HG03520 (cell line): Measurements from ENCODE around the gene MACC1.

ENCODE experiments used
- ATAC-seq: cut with Tn5 transposase; IDR thresholded peaks from one replicate; pipeline ENCODE4 v1.9.1; 2021; ENCODE audit warnings: mild to moderate bottlenecking, moderate library complexity; ENCODE audit not compliant: unreplicated experiment

The MACC1 gene, protein sequence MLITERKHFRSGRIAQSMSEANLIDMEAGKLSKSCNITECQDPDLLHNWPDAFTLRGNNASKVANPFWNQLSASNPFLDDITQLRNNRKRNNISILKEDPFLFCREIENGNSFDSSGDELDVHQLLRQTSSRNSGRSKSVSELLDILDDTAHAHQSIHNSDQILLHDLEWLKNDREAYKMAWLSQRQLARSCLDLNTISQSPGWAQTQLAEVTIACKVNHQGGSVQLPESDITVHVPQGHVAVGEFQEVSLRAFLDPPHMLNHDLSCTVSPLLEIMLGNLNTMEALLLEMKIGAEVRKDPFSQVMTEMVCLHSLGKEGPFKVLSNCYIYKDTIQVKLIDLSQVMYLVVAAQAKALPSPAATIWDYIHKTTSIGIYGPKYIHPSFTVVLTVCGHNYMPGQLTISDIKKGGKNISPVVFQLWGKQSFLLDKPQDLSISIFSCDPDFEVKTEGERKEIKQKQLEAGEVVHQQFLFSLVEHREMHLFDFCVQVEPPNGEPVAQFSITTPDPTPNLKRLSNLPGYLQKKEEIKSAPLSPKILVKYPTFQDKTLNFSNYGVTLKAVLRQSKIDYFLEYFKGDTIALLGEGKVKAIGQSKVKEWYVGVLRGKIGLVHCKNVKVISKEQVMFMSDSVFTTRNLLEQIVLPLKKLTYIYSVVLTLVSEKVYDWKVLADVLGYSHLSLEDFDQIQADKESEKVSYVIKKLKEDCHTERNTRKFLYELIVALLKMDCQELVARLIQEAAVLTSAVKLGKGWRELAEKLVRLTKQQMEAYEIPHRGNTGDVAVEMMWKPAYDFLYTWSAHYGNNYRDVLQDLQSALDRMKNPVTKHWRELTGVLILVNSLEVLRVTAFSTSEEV

DNA sequence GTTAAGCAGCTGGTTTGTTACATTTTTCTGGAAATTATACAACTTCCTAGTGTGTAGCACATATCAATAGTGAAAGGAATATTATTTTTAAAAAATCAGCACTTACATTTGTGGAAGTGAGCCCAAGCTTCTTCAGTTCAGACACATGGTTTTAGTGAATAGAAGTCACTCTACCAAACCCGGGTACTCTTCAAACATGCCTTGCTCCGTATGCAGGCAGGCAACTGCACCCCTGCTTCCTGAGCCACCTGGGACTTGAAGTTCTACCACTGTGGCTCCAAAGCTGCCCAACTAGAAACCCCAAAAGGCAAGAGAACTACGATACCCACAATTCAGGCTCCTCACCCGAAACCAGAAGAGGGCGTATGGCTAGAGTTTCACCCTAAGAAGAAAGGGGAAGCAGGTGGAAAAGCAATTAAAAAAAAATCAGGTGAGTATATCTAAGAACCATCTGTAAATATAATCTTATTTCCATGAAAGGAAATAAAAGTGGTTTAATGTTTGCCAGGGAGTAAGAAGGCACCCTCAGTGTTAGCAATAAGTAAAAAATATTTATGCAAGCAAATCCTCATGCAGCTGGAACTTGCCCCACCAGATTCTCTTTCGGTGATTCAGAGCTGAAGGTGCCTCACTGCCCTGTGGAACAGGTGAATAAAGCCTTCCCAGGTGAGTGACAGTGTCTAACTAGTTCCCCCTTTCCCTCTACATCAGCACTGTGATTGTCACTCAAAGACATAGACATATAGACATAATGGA is at the start of gene MACC1:
MACC1 (minus strand) TSS at position 192 of the 756 bp plus-strand sequence. CDS start 55,522 bp downstream, outside the sequence.
- ATAC-seq = peak; percentile 49

DNA sequence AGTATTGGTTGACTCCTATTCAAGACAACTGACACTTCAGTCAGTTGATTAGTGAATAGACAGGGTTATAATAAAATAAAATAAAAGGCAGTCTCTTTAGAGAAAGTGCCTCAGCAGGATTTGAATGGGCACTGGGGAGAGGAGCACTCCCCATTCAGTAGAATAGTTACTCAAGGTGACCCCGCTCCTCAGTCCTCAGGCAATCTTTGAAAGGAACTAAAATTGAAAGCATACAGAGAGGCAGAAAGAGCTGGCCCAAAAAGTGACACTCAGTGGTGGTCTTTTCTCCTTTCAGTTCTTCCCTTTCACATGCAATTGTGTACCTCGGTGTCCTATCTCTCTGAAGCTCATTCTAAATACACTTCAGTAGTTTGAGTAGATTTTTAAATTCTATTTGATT is 47.4 kb upstream of the MACC1 start:
- no peak for ATAC-seq

DNA sequence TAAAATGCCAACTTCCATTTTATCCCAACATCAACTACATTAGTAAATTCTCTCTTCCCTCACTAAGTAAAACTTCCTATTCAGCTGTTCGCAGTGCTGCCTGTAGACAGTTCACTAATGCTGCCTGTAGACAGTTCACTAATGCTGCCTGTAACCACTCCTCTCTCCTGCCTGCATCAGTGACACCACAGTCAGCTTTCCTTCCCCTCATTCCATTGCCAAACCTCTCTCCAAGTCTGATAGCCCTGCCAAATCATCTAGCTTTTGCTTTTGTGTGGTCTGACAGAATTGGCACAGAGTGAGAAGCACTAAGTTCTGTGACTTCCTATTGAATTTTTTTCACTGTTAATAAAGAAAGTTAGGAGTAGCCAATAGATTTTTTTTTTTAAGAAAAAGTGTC is 43.0 kb upstream of the MACC1 start:
- ATAC-seq = no peak

DNA sequence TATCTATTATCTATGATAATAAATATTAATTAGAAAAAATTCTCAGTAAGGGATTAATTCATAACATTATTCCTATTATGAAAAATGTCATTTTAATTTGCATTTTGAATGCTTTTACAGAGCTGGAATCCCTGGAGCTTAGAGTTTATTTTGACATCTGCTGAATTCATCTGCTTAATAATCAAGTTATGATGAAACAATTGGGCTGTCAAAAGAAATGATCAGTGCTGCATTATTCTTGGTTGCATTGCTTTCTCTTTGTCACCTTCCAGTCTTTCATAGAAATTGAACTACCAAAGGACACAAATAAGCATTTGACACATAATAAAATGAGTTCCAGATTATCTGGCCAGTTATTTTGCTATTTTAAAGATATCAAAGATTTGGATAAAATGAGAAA is 40.0 kb upstream of the MACC1 start:
- ATAC-seq = no peak

DNA sequence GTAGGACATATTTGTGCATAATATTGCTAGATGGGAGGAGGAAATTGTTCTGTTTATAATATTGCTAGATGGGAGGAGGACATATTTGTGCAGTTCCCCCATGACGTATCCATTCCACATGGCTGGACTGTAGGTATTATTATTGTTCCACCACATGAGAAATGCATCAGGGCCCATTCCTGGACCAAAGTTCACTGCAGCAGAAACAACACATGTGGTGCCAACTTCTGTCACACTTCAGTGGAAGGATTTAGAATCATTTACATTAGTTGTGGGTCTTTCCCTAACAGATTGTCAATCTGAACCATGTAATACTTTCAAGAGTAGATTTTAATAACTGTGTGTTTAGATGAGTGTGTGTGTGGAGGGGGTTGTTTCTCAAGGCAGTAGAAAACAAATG is 32.7 kb upstream of the MACC1 start:
- ATAC-seq = no peak

DNA sequence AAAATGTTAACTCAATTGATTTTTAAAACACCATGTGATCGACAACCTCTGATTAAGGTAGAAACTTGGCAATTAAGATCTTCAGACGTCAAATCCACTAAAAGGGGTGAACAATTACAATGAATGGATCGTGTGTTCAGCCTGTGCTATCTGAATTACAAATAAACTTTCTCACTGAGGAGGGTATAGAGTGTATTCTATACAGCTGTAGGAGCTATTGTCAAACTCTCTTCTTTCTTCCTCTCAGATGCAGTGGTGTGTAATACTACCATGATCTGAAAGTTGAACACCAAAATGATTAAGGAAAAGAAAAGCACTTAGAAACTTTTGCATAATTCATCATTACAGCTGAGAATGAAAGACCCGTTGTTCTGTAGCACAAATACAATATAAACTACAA is 32.2 kb upstream of the MACC1 start:
- ATAC-seq = no peak

DNA sequence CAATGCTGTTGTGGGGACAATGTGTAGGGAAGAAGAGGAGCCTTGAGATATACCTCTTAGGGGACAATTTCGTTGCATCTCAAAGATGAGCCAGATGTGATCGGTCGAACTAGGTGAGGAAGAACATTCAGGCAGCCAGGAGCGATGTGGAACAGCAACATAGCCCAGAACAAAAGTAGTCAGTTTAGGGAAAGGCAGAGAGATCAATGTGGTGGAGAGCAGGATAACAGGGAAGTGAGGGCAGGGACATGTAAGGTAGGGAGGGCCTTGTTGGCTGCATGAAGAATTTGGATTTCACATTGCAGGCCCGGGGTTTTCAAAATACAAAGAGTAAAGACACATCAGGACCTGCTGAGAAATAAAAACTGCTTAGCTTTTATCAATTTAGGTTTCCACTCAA is 29.1 kb upstream of the MACC1 start:
- ATAC-seq = no peak

DNA sequence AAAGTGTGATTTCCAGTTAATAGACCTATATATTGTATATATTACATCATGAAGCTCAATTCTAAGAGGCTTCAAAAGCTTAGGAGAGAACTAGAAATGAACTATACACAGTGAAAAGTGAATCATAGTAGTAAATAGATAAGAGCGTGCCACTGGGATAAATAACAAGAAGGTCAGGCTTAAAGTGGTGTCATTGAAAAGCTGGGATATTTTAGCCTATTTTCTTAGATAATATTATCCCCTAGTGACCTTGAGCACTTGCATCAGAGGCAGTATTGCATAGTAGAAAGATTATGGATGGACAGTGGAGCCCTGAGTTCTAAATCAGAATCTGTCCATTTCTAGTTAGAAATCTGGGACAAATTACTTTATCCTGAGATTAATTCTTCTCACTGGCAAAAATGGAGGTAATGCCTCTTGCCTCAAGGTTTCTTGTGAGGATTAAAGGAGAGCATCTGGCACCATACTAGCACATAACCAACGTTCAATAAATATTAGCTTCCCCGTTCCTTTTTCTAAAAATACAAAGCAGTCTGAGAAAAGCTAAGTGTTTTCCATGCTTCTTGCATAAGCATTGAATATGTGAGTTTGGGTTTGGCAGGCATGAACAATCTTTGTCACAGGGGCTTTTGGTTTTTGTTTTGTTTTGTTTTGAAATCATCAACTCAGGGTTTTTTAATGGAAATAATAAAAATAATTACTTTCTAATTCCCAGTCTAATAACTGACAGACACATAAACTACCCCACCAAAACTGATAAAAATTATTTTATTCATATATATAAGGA is 27.3 kb upstream of the MACC1 start:
- ATAC-seq = no peak

DNA sequence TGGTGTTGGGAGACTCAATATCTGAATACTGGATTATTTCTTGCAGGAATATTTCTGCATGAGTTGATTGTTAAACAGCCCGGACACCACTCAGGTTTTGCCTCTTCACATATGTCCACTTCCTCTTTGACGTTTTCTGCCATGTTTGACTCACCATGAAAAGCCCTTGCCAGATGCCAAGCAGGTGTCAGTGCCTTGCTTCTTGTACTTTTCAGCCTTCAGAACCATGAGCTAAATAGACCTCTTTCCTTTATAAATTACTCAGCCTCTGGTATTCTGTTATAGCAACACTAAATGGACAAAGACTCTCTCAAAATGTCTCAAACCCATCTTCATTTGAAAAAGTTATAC is 24.7 kb upstream of the MACC1 start:
- ATAC-seq = peak; percentile 26

DNA sequence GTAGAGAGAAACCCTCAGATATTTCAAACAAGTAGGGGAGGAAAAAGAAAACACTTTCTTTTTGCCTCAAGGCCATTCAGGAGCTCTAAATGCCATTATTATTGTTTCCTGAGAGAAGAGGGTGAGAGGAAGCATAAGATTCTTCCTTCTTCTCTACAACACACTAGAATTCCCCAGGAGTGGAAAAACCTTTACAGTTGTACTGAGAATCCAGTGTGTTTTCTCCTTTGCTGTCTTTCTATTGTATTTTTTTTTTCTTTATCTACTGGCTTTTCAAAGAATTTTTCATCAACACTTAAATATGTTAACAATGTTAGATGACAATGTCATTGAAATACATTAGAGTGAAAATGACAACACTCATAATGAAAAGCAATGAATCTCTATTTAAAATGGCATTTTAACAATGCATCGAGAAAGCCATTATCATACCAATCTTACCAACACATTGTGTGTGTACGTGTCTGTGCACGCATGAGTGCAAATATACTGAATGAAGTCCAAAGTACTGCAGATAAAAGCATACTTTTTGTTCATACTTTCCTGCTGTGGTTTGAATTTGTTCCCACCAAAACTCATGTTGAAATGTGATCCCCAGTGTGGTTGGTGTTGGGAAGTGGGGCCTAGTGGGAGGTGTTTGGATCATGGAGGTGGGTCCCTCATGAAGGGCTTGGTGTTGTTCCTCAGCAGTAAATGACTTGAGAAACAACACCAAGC is 24.2 kb upstream of the MACC1 start:
- ATAC-seq = no peak

DNA sequence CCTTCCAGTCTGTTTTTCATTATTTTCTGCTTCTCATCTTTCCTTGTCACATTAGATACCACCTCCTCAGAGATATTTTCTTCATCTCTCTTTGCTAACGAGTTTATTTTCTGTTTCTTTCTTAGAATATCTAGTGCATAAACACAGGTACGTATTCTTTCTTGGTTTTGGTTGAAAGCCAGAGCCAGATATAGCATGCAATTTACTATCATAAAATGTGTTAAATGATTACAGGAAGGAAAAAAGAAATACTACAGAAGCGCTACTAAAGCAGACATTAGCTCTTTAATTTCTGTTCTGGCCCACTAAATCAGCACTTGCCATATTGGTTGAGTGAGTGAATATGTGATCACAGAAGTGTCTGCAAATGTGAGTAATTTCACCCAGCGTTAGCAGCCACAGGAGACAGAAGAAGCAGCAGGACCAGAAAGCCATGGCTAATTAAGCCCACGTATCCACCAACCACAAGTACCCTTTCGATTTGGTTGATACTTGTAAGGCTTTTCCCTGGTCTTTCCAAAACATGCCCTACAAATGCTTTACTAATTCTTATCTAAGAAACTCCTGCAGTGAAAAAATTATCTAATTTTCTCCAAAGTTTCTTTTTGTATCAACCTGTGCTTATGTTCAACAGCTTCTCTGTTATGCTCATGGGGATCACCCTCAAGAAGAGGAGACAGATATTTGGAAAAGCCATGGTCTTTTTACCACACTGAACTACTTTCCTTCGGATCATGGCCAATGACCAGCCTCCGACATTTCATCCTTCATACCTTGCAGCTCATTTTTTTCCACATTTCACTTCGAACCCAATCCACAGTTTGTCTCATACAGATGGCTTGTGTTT is 23.1 kb upstream of the MACC1 start:
- ATAC-seq = peak; percentile 30

DNA sequence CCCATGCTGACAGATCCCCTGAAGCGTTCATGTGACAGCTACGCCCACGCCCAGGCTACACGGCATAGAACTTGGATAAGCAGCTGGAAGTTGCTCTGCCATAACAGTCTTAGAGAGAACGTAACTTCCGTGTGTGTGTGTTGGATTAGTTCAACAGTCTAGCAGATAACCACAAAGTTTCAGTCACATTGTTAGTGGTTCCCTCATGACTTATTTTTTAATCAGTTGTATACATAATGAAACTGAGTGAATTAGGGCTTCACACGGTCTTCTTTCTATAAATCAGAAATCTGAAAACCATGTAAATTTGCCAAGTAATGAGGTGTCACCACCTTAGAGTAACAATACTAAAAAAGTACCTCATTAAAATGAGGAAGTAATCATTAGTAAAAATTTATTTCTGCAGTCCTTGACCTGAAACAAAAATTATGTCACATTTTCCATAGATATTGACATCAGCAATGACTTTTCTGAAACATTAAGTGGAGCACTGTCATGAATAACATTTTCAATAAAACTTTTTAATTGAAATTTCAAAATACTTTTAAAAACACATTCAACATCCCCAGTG is 21.7 kb upstream of the MACC1 start:
- peak; percentile 83 for ATAC-seq

DNA sequence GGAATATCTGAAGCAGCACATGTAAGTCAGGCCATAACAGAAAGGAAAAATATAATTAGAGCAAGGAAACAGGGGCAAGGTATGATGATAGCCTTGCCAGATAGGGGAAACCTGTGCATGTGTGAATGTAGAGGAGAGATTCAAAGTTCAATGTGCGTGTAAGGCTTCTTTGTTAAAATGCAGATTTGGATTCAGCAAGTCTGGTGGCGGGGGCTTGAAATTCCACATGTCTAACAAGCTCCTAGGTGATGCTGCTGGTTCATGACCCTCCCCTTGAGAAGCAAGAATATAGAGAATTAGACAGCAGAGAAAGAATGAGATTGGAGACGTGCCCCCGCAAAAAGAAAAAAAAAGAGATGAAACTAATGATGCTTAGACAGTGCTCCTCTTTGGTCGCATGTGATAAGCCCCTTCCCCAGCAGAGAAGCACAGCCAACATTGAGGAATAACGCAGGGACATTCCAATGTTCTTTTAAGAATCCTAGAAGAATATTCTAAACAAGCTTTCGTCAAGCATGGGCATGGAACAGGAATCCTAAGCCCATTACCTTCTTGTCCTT is 21.1 kb upstream of the MACC1 start:
- no peak for ATAC-seq

DNA sequence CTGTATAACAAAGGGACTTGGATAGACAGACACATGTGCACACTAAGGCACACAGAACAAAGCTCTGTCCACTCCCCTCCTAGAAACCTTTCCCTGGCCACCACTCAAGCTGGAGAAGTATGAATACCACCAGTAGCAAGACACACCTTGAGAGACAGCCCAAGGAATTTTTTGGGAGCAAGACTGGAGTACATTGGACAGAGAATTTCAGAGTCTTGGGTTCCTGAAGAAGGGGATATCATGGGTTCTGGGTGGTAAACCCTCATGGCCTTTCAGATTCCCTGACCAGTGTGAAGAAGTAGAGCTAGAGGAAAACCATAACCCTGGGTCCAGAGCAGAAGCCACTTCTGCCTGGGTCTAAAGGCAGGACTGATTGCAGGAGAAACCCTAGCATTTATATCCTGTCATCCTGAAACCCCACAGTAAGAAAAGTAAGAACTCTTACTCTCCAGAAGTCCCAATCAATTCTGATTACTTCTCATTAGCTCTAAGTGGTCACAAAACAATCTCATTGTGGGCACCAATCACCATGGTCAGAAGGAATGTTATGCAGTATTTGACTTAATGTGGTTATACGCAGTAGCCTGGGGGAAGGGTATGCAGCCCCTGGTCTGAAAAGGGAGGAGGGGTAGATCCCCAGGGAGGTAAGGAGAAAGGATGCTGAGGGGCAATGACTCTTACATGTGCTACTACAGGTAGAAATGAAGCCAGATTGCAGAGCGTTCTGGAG is 20.4 kb upstream of the MACC1 start:
- ATAC-seq = no peak

DNA sequence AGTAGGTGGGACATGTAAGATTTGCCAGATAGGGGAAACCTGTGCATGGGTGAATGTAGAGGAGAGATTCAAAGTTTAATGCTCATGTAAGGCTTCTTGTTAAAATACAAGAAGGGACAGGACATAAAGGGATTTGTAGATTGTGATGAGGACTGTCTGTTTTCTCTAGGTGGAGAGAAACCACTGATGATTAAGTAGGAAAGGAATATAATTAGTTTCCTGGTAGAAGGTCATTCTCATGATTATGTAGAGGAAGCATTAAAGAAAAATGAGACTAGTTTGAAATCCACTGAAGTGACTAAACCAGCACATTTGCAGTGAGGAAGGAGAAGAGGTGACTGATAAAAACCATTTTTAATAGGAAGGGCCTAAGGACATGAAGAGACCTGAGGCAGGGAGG is 19.6 kb upstream of the MACC1 start:
- ATAC-seq = no peak

DNA sequence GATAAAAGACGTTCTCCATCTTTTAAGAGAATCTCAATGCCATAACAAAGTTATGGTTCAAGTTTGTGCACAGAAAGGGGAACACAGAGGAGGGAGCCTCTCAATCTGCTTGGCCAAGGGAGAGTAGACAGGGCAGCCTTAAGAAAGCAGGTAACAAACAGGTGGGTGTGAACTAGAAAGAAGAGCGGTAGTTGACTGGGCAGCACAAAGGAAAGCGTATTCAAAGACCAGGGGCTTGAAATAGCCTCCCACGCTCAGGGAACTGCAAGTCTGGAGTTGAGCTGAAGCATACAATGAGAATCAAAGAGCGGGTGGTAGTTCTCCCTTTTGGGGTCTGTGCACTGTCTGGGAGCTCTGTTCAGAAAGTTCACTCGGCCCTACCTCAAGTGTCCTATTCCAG is 18.9 kb upstream of the MACC1 start:
- no peak for ATAC-seq

DNA sequence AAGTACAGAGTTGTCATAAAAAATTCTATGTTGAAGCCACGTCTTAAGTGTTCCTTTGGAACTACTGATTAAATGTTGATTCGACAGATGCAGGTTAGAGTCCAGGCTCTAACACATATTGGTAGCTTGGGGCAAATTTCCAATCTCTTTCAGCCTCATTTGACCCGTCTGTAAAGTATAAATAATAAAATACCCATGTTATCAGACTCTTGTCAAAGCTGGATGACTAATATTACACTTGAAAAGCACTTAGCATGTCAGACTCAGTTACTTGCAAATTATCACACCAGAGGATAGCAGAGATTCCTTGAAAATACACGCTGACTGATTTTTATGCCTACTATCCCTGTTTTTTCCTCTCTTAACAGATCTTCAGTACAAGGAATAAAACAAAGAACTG is 18.1 kb upstream of the MACC1 start:
- ATAC-seq = no peak

DNA sequence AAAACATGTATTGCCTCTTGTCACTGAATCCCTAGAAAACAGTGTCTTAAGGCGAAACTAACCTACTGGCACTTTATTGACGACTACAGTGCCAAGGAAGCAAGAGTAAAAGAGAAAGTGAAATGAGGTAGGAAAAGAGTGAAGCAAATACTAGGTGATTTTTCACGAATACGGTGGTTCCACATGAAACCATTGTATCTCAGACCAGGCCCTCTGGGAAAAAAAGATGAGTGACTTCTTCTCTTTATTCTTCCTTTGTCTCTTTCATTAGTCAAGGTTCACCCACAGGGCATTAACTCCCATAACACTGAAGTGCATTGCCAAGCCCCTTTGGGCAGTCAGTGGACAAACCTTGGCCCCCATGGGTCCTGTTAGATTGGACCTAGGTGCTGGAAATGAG is 16.2 kb upstream of the MACC1 start:
- ATAC-seq = no peak
